ENCODE measurements around the gene GSN. TPM values are rescaled to one million over a fixed set of nuclear protein-coding genes. Genes with fewer than 3 reads are reported as not detected.

Gene GSN
- total RNA-seq, 2 donors from 2014 or later = 328 to 753 TPM

DNA sequence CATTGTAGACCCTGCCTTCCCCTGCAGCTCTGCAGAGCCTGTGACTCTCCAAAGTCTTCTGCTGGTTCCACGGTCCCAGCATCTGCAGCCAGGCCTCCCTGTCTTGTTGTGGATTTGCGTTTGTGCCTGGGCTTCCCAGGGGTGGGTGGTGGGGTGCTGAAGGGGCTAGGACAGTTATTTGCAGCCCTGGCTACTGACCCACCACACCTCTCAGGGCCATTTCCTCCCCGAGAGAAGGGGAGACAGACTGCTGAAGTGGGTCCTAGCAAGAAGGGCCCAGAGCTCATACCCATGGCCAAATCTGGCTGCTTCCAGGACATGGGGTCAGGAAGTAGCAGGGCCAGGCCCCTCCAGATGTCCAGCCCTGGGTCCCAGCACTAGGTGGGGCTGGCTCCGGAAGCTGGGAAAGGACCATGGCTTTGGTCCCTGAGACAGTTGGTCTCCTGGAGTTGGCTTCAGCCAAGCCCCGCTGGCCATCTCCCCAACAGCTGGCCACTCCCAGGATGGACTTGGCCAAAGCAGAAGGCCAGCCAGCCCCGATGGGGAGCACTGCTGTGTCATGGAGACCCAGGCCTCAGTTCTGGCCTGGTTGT lies 26.3 kb downstream of the GSN start:
- Histone ChIP-seq H3K27ac (peak overlapping the region in 1 of 4 donors; percentile 55), H3K4me1 (peaks cover 17% of the 10 kb centered on the region), H3K4me3 (no peak overlapping the region), H3K9me3 (no peaks in the 10 kb centered on the region), H3K27me3 (no peaks in the 10 kb centered on the region), H3K36me3 (replicated peaks in 1 of 2; ENCODE audit: insufficient read depth in 1 of 2, low read depth in 2 of 2) (no peaks in the 10 kb centered on the region)
- DNase-seq (no peak), ATAC-seq (no peak)
- TF ChIP-seq, protein P1, sequence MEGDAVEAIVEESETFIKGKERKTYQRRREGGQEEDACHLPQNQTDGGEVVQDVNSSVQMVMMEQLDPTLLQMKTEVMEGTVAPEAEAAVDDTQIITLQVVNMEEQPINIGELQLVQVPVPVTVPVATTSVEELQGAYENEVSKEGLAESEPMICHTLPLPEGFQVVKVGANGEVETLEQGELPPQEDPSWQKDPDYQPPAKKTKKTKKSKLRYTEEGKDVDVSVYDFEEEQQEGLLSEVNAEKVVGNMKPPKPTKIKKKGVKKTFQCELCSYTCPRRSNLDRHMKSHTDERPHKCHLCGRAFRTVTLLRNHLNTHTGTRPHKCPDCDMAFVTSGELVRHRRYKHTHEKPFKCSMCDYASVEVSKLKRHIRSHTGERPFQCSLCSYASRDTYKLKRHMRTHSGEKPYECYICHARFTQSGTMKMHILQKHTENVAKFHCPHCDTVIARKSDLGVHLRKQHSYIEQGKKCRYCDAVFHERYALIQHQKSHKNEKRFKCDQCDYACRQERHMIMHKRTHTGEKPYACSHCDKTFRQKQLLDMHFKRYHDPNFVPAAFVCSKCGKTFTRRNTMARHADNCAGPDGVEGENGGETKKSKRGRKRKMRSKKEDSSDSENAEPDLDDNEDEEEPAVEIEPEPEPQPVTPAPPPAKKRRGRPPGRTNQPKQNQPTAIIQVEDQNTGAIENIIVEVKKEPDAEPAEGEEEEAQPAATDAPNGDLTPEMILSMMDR (IDR thresholded peaks at IDR 0.05) = no peak
- TF ChIP-seq POLR2A (IDR thresholded peaks at IDR 0.05) = no peak
- WGBS, 2 donors = 74 to 79% methylated on average over 3 to 6 of the region's 6 CpGs
- intact Hi-C loops (cut with DNase I) = no loop called here

DNA sequence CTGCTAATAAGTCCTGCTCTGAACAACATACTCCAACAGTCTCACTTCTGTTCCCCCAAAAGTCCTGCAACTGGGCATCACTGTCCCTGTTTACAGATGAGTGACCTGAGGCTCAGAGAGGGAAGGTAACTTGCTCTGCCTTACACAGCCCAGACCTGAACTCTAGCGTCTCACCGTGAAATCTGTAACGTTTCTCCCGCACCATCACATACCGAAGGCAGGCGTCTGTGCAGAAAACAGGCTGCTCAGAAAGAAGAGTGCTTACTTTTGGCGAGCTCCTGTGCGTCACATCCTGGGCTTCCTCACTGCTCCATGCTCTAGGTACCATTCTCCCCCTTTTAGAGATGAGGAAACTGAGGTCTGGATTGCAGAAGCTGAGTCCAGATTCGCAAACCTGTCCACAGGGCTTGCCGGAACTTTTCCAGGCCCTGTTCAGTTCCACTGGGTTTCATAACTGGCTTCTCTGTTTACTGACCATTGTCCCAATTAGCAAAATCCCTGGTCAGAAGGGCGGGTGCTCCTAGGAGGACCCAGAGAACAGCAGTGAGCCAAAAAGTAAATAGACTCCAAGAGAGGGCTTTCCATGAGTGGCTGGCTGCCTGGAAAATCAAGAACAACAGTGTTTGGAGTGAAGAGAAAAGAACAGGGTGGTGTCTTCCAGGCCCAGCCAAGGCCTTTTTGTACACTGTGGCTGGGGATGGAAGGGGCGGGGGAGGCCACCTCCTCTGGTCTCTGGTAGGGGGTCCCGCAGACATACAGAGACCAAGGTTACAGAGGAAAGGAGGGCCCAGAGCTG lies 27.1 kb downstream of the GSN start:
- ATAC-seq = no peak
- intact Hi-C loops (cut with DNase I) = no loop called here
- TF ChIP-seq POLR2A (IDR thresholded peaks at IDR 0.05) = no peak
- TF ChIP-seq, protein P1 (IDR thresholded peaks at IDR 0.05) = no peak
- peak overlapping the region in 1 of 4 donors; percentile 55 for H3K27ac ChIP-seq
- H3K9me3 ChIP-seq = no peaks in the 10 kb centered on the region
- no peaks in the 10 kb centered on the region for H3K27me3 ChIP-seq
- peaks cover 10% of the 10 kb centered on the region for H3K4me1 ChIP-seq
- H3K4me3 ChIP-seq = no peak overlapping the region
- WGBS, 2 donors = 85 to 87% methylated on average over 13 of the region's 13 CpGs
- DNase-seq = peak in 1 of 4 donors; percentile 28
- H3K36me3 ChIP-seq (replicated peaks in 1 of 2; ENCODE audit: insufficient read depth in 1 of 2, low read depth in 2 of 2) = no peaks in the 10 kb centered on the region

DNA sequence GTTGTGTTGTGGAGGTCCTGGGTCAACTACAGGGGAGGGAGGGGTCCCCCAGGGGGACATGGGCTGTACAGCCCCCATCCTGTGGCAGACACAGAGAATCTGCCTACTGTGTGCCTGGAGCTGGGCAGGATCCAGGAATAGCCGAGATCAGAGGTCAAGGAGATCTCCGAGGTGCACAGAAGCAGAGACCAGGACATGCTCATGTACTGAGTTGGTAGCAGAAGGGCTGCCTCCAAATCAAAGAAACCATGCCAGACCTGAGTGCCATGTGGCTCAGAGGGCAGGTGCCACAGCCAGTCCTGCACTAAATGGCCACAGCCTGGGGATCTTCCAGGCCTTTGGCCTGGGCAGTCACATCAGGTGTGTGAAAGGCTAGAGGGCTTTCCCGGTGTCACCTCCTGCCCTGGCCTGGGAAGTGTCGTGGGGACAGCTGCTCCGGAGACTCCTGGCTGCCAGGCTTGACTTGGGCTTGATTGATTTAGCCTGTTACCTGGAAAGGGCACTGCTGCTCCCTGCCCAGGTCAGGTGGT lies 27.8 kb downstream of the GSN start:
- no peaks in the 10 kb centered on the region for H3K9me3 ChIP-seq
- intact Hi-C loops (cut with DNase I) = no loop called here
- no peaks in the 10 kb centered on the region for H3K27me3 ChIP-seq
- WGBS, 2 donors = 62 to 100% methylated on average over 3 to 5 of the region's 5 CpGs
- no peak overlapping the region for H3K4me3 ChIP-seq
- ATAC-seq = no peak
- no peak for DNase-seq
- H3K36me3 ChIP-seq (replicated peaks in 1 of 2; ENCODE audit: insufficient read depth in 1 of 2, low read depth in 2 of 2) = no peaks in the 10 kb centered on the region
- TF ChIP-seq, protein P1 (IDR thresholded peaks at IDR 0.05) = no peak
- TF ChIP-seq POLR2A (IDR thresholded peaks at IDR 0.05) = no peak
- H3K4me1 ChIP-seq = peaks cover 13% of the 10 kb centered on the region
- peak overlapping the region in 1 of 4 donors; percentile 55 for H3K27ac ChIP-seq

DNA sequence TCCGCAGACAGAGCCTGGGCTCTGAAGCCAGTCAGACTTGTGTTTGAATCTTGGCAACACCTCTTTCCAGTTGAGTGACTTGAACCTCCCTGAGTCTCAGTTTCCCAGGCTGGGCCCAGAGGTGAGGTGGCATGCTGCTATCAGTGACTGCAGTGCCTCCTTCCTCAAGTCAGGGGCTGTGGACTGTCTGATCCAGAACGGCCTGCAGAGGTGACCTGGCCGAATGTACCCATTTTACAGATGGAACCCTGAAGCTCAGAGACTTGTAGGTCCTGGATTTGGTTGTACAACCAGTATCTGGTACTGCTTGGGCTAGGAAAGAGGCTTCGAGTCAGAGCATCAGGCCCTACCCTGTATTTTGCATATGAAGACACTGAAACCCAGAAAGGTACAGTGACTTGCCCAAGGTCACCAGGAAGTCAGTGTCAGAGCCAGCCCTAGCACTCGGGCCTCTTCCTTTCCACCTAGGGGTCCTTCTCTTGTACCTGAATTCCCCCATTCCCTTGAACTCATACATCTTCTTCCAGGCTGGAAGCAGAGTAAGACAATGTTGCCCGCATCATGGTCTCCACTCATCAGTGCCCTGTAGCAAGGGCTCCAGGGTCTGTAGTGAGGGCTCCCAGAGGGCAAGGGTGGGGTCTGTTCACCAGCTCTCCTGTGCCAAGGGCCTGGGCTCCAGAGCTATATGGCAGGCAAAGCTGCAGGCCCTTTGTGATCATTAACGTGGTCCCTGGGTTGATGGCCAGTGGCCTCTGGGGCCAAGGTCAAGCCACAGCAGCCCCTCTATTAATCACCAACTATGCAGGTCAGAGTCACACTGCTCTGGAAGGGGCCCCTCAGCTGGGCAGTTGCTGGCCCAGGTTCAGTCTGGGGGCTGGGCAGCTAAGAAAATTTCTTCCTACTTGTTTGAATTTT lies 28.5 kb downstream of the GSN start:
- Histone ChIP-seq H3K27me3 (no peaks in the 10 kb centered on the region), H3K27ac (peak overlapping the region in 1 of 4 donors; percentile 55), H3K36me3 (replicated peaks in 1 of 2; ENCODE audit: insufficient read depth in 1 of 2, low read depth in 2 of 2) (no peaks in the 10 kb centered on the region), H3K4me1 (peaks cover 13% of the 10 kb centered on the region), H3K4me3 (no peak overlapping the region), H3K9me3 (no peaks in the 10 kb centered on the region)
- no peak for DNase-seq
- TF ChIP-seq POLR2A (IDR thresholded peaks at IDR 0.05) = no peak
- TF ChIP-seq, protein P1 (IDR thresholded peaks at IDR 0.05) = no peak
- ATAC-seq = no peak
- WGBS, 2 donors = 71 to 90% methylated on average over 5 to 7 of the region's 7 CpGs
- intact Hi-C loops (cut with DNase I) = no loop called here
